Measurements from ENCODE around the gene PRCD. TPM values are rescaled to one million over a fixed set of nuclear protein-coding genes. Genes with fewer than 3 reads are reported as not detected.

The PRCD gene
- total RNA-seq, 1 experiment from 2014 or later = 2.5 TPM

GRCh38 chr17:76528528-76529223 lies 11.2 kb upstream of the PRCD start:
- no TSS peak for BruUV-seq (replicated peaks)
- Histone ChIP-seq H3K4me2 (ENCODE audit: low read length) (peak overlapping the region; percentile 81), H3K27me3 (ENCODE audit: low read length) (no peaks in the 10 kb centered on the region), H2AFZ (ENCODE audit: low read length) (peak overlapping the region; percentile 25), H3F3A (ENCODE audit: low read length, unreplicated experiment) (no peaks in the 10 kb centered on the region), H4K20me1 (ENCODE audit: low read length) (no peaks in the 10 kb centered on the region), H3K79me2 (ENCODE audit: low read length) (no peaks in the 10 kb centered on the region), H3K27ac (ENCODE audit: low read length) (peak overlapping the region; percentile 71), H3K9me3 (ENCODE audit: low read length) (no peaks in the 10 kb centered on the region), H3K9me2 (replicated peaks; ENCODE audit: low read length) (no peaks in the 10 kb centered on the region), H3K4me3 (ENCODE audit: low read length) (no peak overlapping the region), H3K4me1 (ENCODE audit: insufficient read depth, low read length) (peaks cover 47% of the 10 kb centered on the region), H3K36me3 (ENCODE audit: low read depth, low read length) (no peaks in the 10 kb centered on the region), H3K9ac (ENCODE audit: low read length) (peak overlapping the region; percentile 55)
- no peak for DNase-seq
- intact Hi-C loops (cut with micrococcal nuclease) = no loop called here
- ChIA-PET POLR2A (ENCODE audit: unreplicated experiment) (interaction anchor here (1.0 kb wide), 1 partner anchor 18 kb away, joined by 9 read pairs; no protein-coding TSS in a partner anchor), CTCF (interaction anchor here (0.6 to 2.0 kb wide), 10 partner anchors 12 to 259 kb away, joined by 3 to 23 read pairs (median 6); partner anchors contain the start of gene ST6GALNAC2)
- no peak for TF ChIP-seq EZH2phosphoT487 (IDR thresholded peaks at IDR 0.05; ENCODE audit: borderline replicate concordance, low read length)
- 0 out of 2 replicates have a peak, but pooled peaks have one; percentile 16 for TF ChIP-seq CTCF (conservative IDR thresholded peaks at IDR 0.05; ENCODE audit: low read depth, low read length)
- no peak for ATAC-seq

GRCh38 chr17:76529224-76530094 lies 10.4 kb upstream of the PRCD start:
- DNase-seq = peak; percentile 70
- Histone ChIP-seq H3K9me2 (replicated peaks; ENCODE audit: low read length) (no peaks in the 10 kb centered on the region), H3K4me2 (ENCODE audit: low read length) (peak overlapping the region; percentile 34), H3K4me1 (ENCODE audit: insufficient read depth, low read length) (peaks cover 46% of the 10 kb centered on the region), H3K36me3 (ENCODE audit: low read depth, low read length) (no peaks in the 10 kb centered on the region), H2AFZ (ENCODE audit: low read length) (peak overlapping the region; percentile 25), H3K79me2 (ENCODE audit: low read length) (no peaks in the 10 kb centered on the region), H3K4me3 (ENCODE audit: low read length) (no peak overlapping the region), H3K27ac (ENCODE audit: low read length) (peak overlapping the region; percentile 71), H4K20me1 (ENCODE audit: low read length) (no peaks in the 10 kb centered on the region), H3K9ac (ENCODE audit: low read length) (peak overlapping the region; percentile 55), H3F3A (ENCODE audit: low read length, unreplicated experiment) (no peaks in the 10 kb centered on the region), H3K9me3 (ENCODE audit: low read length) (no peaks in the 10 kb centered on the region), H3K27me3 (ENCODE audit: low read length) (no peaks in the 10 kb centered on the region)
- intact Hi-C loops (cut with micrococcal nuclease) = no loop called here
- TF ChIP-seq CTCF (conservative IDR thresholded peaks at IDR 0.05; ENCODE audit: low read depth, low read length) (no peak), EZH2phosphoT487 (IDR thresholded peaks at IDR 0.05; ENCODE audit: borderline replicate concordance, low read length) (no peak), EZH2 (IDR thresholded peaks at IDR 0.05; ENCODE audit: low read length, unreplicated experiment) (no peak)
- ChIA-PET POLR2A (ENCODE audit: unreplicated experiment) (interaction anchor here (1.0 kb wide), 1 partner anchor 17 kb away, joined by 9 read pairs; no protein-coding TSS in a partner anchor), CTCF (interaction anchor here (0.6 to 1.2 kb wide), 7 partner anchors 11 to 259 kb away, joined by 3 to 9 read pairs (median 4); no protein-coding TSS in a partner anchor)
- ATAC-seq = peak; percentile 48
- no TSS peak for BruUV-seq (replicated peaks)

Data from PC-3 (cell line).